GM19395 (cell line): Measurements from ENCODE around the gene NELFA.

Source experiments
- ATAC-seq: cut with Tn5 transposase; IDR thresholded peaks from one replicate; pipeline ENCODE4 v1.9.1; 2021; ENCODE audit warnings: mild to moderate bottlenecking, moderate library complexity; ENCODE audit not compliant: unreplicated experiment

NELFA gene

GRCh38 chr4:1982124-1983052, 26.4 kb downstream of the NELFA start:
- no peak for ATAC-seq

- ATAC-seq, result no peak
Measured at GRCh38 chr4:1981251-1982058, 27.3 kb downstream of the NELFA start.

DNA sequence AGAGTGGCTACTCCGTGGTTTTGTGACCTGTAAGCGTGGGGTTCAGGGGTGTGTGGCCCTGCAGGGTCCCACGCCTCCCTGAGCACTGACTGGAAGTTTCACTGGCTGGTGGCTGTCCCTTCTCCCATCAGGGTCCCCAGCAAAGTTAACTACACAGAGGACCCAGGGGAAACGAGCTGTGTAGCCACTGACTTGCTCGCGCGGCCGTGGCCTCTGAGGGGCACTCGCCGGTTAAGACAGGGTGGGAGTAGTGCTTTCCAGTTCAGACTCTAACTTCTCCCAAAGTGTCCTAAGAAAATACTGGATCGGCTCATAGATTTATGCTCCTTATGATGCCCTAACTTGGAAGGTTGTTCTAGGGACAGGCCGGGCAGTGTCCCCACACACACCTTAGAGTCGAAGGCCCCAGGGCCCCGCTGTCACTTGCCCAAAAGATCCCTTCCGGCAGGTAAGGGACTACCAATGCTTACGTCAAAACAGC, 28.2 kb downstream of the NELFA start:
- no peak for ATAC-seq

DNA sequence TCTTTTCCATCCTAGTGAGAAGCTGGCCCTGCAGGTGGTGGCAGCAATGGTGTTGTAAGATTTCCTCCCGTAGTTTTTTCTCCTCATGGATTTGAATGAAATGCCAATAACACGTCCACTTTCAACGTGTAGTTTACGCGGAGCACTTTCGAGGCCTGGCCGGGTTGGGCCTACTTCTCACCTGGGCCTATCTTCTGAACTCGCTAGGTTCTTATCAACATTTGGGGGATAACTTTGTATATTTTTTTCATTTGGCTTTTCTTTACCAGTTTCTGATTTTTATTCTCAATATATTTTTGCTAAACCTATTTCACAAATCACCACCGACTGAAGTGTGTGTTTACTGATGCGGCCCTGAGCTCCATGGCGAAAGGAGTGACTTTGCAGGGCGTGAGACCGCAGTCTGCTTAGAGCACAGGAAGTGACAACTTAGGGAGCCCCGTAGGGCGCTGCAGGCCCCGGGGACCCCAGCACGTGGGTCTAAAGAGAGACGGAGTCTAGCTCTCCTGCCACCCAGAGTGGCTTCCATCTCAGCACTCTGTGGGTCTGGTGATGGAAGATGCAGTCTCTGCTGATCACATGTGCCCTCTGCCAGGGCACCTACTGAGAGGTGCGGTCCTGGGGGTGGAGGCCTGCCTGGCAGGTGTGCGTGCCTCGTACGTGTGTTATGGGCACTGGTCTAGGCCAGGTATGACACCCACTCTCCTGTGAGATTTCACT, 29.1 kb downstream of the NELFA start:
- no peak for ATAC-seq

- no peak for ATAC-seq
Measured at GRCh38 chr4:1978741-1979476, 29.9 kb downstream of the NELFA start.

- ATAC-seq, result no peak
Measured at GRCh38 chr4:1978226-1978625, 30.5 kb downstream of the NELFA start.

DNA sequence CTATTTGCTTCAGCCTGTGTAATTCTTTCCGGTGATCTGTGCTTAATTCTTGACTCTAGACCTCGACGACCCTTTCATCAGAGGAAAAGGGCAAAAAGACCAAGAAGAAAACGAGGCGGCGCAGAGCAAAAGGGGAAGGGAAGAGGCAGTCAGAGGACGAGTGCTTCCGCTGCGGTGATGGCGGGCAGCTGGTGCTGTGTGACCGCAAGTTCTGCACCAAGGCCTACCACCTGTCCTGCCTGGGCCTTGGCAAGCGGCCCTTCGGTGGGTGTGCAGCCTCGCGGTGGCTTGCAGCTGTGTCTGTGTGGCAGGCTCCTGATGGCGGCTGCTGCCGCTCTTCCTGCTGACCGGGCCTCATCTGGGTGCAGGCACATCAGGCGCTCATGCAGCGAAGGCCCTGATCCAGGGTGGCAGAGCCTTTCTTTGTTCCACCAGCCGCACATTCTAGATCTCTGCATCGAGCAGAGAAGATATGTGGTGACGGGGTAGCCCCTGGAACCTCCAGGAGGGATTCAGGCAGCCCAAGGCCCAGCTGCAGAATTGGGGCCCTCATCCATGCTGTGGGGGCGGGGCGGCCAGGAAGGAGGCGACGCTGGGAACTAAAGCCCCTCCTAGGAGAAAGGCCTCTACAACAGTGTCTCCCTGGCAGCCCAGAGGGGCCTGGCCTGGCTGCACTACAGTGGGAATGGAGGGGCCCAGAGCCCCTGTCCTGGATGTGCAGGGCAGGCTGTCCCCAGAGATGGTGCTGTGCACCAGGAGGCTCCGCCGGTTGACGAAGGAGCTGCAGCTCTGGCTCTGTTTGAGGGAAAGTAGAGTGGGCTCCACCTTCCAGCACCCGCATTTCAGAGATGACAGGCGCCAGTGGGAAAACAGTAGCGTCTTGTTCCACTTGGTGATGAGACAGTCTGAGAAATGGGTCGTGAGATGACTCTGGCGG, 32.1 kb downstream of the NELFA start:
- no peak for ATAC-seq

- ATAC-seq, result no peak
Measured at GRCh38 chr4:1975880-1976279, 32.9 kb downstream of the NELFA start.

DNA sequence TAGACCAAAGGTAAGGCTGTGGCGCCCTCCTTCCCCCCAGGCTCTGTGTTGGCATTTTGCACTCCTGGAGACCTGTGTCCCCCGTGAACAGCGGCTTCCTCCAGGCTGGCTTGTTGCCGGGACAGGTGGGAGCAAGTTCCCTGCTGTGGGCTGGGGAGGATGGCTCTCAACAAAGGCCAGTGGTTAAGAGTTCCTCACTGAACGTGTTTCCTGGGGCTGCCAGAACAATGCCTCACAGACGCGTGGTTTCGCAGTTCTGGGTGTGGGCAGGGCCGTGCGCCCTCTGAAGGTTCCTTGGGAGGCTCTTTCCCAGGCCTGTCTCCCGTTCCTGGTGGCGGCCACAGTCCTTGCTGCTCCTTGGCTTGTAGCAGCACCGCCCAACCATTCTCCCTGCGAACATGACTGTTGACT, 33.4 kb downstream of the NELFA start:
- ATAC-seq, result no peak

GRCh38 chr4:1974840-1975239, 33.9 kb downstream of the NELFA start:
- no peak for ATAC-seq

DNA sequence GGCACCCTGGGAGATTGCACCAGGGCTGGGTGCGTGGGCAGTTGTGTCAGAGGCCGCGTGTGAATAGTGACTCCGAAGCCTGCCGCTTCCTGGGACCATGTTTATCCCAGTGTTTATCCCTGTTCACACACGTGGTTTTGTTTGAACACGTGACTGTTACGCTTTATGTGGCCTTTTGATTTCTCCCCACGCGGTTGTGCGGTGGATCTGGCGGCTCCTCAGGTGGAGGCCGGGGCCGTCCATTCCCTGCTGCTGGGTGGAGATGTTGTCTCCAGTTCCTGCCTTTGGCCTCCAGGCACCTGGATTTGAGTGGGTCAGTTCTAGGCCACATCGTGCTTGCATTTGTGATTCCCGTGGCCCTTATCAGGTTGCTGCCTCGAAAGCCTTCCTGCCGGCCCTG, 35.1 kb downstream of the NELFA start:
- no peak for ATAC-seq

DNA sequence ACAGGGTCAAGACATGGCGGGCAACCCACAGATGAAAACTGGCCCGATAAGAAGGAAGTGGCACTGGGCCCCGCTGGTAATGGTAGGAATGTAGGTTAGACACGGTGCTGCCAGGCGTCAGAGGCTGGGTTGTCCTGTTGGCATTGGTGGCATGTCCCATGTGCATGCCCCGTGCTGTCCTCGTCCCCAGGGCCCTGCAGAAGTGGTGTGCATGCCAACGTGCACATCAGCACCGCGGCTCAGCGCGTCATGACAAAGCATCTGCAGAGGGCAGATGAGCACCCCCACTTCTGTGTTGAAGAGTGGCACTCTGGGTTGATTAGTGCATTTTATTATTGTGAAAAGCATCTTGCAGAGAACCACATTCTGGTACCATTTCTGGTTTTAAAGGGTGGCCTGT, 35.6 kb downstream of the NELFA start:
- no peak for ATAC-seq

GRCh38 chr4:1972414-1972813, 36.4 kb downstream of the NELFA start:
- ATAC-seq, result no peak

- no peak for ATAC-seq
Measured at GRCh38 chr4:1971456-1972200, 37.1 kb downstream of the NELFA start.

DNA sequence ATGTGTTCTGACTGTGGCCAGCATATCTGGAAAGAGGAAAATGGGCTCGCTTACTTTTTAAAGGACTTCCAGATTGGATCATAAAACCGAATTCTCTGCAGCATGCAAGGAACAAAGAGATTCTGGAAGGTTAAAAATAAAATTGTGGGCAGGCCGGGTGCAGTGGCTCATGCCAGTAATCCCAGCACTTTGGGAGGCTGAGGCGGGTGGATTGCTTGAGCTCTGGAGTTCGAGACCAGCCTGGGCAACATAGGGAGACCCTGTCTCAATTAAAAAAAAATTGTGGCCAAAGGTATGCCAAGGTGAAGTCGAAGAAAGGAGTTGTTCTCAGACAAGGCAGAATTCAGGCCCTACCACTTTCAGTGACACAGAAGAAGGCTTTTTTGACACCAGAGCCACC, 37.8 kb downstream of the NELFA start:
- ATAC-seq, result no peak

DNA sequence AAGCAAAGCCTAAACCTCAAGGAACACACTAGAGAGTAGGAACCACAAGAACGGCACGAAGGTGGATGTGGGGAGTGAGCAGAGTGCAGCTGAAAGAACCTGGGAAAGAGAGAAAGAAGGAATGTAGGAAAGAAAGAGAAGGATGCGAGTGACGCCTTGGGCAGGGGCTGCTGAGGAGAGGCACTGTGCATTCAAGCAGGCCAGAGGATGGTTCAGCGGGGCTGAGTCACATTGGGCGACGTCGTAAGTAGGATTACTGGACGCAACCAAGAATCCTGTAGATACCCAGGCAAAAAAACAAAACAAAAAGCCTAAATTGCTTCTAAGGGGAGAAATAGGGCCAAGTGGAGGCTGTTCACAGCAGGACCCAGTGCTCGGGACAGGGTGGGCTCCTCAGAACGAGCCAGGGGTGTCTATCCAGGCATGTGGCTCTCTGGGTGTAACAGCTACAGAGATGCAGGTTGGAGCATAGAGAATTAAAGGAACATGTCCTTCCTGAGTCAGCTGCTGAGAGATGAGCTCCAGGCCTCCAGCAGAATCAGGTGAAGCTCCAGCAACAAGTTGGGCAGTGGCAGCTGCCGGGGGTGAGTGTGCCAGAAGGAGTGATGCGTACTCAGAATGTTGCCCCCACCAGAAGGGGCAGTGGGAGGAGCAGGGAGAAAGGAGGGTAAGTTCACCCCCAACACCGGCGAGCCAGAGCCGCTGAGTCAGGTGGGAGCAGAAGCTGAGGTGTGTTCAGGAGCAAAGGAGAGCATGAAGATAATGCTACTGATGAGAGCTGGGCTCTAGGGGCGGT, 38.6 kb downstream of the NELFA start:
- ATAC-seq, result no peak

GRCh38 chr4:1968686-1969295, 40.0 kb downstream of the NELFA start:
- no peak for ATAC-seq
